ENCODE data around the gene SIK2.

The SIK2 gene

DNA sequence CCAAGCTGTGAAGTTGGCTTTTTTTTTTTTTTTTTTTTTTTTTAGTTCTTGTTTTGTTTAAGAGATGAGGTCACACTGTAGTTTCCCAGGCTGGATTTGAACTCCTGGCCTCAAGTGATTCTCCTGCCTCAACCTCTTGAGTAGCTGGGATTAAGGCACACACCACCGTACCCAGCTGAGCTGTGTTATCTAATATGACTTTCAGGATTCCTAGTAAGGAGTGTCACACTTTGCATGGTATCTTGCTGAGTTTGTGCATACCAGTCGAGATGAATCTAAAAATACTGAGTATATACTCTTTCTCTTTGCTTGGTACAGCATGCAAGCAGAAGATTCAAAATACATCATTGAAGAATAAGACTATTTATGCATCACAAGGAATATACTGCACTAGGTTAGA is 58.6 kb downstream of the SIK2 start:
- no peak for DNase-seq

DNA sequence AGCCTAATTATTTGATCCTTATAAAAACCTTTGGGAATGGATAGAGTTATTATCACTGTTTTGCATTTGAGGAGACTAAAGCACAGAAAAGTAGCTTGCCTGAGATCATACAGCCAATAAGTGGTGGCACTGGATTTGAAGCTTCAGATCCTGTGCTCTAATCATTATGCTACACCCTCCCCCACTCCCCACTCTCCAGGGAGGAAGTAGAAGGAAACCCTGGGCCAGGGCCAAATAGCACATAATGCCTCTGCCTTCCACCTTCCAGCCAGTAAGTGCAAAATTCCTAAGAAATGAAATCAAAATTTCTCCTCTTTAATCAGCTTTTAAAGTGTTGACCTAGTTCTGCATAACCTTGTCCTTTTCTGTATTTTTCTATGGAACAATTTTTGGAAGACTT is 61.6 kb downstream of the SIK2 start:
- DNase-seq: no peak

DNA sequence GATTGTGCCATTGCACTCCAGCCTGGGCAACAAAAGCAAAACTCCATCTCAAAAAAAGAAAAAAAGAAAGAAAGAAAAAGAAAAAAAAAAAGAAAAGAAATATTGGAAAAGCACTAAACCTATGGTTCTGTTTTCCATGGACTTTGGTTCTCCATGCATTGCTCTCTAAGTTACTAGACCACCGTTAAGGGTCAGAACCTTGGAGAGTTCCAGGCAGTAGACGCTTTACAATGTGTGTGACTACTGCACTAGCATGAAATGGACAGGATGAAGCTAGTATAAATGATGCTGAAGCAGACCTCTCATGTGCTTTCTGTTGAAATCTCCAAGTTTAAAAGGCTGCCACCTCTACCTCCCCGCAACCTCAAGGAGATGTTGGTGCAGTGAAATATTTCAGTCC is 63.5 kb downstream of the SIK2 start:
- DNase-seq: no peak

DNA sequence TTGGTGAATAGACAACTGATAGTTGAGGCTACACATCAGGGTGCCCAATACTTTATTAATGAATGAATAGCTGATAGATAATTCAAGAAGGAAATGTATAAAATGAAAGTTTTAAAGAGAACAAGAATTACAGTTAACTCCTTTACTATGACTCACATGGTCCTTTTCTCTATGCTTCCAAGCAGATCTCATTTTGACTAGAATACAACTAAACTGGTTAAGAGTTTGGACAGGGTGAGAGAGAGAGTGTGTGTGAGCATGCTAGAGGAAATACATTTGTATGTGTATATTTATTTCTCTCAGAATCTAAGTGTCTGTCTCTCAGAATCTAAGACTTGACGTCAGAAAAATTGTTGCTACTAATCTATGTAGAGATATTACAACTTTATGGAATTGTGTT is 66.7 kb downstream of the SIK2 start:
- no peak for DNase-seq

DNA sequence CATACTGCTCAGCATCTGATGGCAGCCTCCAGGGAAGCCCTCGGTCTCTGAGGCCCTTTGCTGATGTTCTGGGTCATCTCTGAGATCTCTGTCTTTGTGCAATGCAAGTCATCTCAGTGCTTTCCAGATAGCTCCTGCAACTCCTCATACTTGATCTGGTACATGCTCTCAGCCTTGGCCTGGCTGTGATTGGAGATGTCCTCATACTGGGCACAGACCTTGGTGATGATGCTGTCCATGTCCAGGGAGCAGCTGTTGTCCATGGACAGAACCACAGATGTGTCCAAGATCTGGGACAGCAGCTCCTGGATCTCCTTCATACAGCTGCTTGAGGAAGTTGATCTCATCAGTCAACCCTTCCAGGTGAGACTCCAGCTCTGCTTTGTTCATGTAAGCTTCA is 69.1 kb downstream of the SIK2 start:
- no peak for DNase-seq

DNA sequence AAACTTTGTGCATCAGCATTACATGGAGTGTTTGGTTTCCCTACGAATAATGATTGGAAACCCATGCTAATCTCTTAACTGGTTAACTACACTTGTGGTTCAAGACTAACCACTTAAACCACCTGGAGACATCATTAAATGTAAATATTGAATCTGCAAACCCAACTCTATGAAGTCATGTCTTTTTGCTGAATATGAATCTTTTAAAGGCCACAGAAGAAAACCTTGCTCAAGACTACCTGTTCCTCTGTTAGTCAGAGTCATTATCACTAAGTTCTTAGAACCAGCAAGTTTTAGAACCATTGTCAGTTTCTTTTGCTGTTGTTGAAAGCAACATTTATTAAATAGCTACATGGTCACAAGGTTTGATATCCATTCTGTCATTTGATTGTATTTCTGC is 70.7 kb downstream of the SIK2 start:
- no peak for DNase-seq

DNA sequence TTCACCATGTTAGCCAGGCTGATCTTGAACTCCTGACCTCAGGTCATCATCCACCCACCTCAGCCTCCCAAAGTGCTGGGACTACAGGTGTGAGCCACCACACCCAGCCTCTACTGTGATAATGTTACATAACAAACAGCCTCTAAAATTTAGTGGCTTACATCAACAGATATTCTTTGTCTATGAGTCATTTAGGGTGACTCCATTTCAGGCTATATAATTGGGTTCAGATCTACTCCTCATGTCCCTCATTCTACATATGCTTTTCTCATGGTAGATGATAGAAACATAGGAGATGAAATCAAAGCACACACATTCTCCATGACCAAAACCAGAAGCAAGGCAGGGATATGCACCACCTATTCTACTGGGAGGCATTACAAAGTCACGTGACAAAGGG is 72.7 kb downstream of the SIK2 start:
- DNase-seq: no peak

DNA sequence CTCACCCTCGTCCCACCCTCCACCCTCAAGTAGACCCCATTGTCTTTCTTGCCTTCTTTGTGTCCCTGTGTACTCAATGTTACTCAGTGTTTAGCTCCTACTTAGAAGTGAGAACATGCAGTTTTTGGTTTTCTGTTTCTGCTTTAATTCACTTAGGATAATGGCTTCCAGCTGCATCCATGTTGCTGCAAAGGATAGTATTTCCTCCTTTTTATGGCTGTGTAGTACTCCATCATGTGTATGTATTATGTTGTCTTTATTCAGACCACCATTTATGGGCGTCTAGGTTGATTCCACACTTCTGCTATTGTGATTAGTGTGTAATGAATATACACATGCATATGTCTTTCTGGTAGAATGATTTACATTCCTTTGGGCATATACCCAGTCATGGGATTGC is 73.6 kb downstream of the SIK2 start:
- no peak for DNase-seq

DNA sequence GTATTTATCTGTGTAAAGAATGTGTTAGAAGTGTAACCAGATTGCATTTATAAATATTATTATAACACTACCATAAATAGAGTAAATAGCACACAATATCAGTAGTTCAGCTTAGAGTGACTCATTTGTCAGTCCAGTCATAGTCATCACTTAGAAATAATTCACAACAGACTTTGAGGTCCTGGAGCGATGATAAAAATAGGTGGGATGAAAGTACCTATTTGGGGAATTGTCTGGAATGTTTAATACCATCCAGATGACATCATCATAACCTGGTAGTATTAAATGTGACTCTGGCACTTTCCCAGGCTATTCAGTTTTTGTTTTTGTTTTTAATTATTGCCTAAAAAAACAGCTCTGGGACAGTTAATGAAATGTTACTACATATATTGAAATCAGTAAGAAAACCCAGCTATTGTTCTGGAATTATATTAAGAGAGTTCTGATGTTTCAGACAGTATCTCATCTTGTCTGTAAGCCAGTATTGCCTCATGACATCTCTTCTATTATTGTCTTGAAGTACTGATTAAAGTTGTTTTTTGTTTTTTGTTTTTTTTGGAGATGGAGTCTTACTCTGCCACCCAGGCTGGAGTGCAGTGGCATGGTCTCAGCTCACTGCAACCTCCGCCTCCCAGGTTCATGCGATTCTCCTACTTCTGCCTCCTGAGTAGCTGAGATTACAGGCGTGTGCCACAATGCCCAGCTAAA is 74.8 kb downstream of the SIK2 start:
- DNase-seq: no peak

DNA sequence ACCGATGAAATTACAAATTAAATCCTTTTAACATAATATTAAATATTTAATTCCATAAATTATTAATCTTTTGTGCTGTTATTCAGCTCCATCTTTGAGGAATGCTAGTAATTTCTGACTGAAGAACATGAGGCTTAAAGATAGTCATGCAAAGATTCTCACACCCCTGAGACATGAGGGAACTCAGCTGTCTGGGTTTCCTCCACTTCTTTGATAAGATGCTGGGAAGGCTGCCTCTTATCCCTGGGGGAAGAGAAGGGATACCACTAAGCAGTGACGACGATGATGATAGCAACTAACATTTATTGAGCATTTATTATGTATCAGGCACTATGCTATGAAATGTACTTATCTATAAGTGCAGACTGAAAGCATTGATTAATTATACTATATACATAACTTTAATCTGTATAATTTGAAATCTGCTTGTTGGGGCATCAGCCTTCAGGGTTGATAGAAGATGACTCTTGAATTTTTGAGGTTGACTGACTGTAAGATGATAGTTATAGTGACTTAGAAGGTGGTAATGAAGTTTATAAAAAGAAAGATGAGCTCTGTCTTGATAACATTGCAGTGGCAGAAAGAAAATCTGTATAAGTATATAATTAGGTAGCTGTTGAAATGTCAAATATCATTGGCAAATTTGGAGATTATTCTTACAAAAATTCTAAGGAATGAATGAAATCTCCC is 78.4 kb downstream of the SIK2 start:
- DNase-seq: no peak

DNA sequence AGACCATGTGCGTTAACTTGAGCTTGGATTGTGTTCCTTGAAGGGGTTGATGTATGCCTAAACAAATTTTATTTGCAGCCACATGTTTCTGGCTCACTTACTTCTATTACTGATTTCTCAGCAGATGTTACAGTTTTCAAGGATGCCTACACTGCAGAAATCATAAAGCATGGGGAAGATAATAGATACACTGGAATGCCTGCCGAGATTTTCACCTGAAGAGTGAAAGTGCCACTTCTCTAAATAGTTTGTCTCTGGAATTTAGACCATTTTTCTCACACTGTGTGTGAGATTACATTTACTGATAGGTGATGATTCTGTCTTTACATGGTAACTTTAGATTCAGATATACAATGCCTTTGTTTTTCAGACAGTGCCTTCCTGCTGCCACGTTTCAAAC is 81.6 kb downstream of the SIK2 start:
- DNase-seq: no peak

DNA sequence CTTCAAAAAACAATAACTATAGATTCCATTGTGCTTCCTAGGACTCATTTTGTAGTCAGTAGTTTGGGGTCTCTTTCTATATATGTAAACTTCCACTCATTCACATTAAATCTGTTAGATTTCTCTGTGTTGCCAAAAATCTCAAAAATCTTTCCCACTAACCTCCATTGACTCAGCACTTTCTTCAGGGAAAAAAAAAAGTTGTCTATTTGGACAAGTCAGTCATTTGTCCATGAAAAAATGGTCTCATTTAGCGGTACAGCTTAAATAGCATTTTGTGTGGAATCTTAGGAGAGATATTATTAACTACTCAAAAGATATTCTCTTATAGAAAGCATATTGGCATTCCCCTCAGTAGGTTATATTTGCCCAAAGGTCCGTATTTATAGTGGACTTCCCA is 82.0 kb downstream of the SIK2 start:
- DNase-seq: no peak

DNA sequence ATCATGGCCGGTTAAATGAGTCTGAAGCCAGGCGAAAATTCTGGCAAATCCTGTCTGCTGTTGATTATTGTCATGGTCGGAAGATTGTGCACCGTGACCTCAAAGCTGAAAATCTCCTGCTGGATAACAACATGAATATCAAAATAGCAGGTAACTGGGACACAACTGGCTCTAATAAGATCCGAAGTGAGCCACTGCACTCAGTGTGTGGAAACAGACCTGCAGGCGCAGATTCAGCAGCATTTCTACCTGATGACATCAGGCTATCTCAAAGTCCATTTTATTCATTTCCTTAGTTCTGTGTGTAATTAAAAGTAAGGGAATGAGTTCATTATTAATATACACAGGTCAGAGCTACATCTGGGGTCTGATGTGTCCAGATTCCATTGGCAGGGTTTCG is 85.8 kb downstream of the SIK2 start:
- no peak for DNase-seq

DNA sequence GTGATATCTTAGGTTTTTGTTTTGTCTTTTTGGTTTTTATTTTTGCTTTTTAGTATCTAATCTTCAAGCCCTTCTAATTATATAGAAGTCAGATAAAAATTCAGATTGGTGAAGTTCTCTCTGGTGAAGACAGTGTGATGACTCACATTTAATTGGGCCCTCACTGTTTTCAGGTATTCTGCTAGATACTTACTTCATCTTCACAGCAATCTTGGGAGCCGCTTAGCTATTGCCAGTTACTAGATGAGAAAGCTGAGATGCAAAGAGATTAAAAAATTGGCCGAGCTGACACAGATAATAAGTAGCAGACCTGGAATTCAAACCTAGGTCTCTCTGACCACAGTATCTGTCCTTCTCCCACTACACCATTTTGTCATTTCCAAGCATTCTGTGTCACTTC is 88.9 kb downstream of the SIK2 start:
- no peak for DNase-seq

DNA sequence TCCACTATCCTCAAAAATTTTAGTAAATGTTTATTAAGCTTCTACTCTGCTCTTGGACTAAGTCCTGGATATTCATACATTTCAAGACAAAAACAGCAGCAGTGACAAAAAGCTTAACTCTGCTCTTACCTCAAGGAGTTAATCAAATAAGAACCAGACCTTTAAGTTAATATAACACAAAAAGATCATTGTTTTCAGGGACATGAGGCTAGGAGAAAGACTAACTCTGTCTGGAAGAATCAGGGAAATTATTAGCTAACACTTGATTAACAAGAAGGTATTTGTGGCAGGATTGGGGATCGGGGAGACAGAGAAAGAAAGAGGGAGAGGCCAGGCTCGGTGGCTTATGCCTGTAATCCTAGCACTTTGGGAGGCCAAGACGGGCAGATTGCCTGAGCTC is 89.5 kb downstream of the SIK2 start:
- DNase-seq: no peak

DNA sequence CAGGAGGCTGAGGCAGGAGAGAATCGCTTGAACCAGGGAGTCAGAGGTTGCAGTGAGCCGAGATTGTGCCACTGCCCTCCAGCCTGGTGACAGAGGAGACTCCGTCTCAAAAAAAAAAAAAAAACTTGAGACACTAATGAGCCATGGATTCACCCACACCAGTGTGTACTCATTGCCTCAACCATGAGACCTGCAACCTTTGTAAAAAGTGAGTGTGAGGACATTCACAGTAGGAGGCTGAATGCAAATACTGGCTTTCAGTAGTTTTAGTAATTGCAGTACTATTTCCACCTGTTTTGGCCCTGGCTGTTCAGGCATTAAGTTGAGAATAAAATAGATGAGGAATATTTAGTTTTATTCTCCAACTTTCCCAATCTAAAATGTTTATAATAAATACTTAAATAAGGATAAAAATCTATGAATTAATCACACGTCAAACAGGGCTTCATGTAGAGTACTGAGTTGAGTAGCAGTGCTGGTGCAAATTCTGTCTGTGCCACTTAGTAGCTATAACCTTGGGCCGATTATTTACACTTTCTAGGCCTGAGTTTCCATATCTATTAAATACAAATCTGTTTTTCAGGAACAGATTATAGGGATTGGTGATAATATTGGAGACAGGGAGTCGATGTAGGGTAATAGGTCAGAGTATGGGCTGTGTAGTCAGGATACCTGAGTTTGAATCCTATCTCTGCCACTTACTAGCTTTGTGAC is 91.1 kb downstream of the SIK2 start:
- DNase-seq: no peak

DNA sequence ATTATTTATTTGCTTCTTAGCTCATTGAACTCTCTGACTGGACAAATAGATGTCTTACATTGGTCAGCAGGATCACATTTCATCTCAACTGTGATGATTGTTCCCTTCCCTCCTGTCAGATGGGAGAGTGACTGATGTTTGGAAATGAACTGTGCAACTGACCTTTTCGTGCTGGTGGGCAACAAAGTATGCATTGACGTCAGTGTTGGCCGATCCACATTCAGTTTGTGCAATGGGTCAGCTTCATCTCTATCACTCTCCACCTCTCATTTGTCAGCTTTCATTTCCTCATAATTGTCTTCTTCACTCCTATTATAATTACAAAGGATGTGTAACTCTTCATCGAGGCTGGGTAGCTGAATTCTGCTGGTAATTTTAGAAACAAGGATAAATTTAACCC is 92.6 kb downstream of the SIK2 start:
- no peak for DNase-seq

DNA sequence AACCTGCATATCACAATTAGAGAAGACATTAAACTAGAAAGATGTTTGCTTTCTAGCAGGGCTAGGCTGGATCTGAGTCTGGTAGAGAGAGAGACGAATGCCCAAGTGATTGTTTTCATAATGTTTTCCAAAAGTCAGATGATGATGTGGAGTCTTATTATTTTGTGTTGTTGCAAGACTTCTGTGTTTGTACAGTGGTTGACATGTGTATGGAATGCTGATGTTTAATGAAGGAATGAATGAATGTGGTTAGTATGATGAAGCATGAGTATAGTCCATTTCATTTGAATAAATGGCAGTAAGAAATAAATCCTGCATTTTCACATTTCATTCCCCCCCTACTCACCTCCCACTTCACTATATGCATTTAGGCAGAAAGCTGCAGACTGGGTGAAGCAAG is 94.3 kb downstream of the SIK2 start:
- no peak for DNase-seq

DNA sequence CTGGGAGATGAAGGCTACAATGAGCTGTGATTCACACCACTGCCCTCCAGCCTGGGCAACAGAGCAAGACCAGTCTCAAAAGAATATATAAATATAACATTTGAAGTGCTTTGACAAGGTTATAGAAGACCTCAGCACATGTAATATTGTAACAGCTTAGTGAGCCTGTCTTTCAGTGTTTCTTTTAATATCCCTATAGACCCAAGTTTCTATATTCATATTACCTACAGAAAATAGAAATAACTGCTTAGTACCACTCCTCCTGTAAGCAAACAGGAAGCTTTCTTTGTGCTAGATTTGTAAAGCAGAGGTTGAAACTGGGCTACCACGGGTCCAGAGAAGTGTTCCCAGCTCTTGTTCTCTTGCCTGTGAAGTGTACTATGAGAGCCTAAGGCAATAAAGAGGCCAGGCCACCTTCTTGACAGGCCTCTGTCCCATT is 95.7 kb downstream of the SIK2 start:
- no peak for DNase-seq

DNA sequence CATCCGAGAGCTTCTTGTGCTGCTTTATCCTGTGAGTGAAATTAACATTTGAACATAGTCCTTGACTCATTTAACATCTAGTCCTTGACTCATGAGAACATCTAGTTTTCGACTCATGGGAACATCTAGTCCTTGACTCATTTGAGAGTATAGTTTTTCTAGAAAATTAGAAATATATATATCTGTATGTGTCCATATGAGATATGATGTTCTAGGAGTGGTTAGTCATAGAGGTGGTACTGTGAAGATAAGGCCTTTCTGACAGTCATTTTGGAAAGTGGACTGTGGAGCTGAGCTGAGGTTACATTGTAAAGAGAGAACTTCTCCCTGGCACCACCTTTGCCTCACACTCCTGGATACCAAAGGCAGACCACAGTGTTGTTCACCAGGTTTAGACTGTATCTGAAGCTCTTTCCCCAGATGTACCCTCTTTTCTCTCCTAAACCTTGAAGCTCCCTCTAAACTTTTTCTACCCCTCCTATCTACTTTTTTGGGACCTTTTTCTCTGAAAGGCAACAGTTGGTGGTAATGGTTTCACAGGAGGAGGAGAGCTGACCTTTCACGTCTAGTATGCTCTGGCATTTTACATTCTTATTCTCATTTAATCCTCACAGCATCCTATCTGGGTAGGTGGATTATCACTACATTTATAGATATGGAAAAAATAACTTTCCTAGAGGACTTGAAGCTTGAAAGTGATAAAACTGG is 96.8 kb downstream of the SIK2 start:
- DNase-seq: no peak

DNA sequence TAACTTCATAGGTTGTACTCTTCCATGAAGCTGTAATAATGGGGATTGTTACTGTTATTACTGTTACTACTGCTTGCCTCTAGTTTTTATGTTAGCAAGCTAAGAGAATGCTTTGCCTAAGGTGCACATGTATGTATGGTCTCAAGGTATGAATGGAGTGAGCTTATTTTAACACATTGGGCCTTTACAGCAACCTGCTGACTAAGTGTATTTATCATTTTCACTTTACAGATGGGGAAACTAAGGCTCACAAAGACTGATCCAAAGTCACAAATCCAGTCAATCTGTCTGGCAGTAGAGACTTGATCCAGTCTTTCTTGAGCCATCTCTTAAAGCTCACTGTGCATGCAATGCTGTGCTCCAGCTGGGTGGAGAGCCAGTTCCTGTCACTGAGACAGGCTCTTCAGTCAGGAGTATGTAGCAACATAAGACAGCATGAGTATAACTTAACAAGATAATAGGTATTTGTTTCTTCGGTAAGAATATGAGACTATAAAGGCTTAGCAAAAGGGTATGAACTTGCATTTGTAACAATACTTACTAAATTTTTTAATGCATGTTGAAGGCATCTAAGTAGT is 97.4 kb downstream of the SIK2 start:
- no peak for DNase-seq

DNA sequence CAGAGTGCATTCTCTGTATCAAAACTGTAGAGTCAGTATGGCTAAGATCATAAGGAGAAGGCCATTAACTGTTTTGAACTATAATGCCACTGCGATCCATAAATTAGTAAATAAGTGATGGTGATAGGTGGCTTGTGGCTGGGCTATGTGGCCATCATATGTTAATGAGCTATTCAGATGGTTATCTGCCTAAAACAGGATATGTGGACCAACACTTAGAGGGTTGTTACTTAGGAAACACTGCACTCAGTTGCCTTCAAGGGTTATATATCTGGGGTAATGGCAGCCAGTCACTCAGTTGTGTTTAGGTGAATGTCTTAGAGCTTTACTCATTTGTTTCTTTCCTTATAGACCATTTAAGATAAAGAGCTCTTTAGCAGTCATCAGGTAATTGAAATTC is 97.9 kb downstream of the SIK2 start:
- no peak for DNase-seq

DNA sequence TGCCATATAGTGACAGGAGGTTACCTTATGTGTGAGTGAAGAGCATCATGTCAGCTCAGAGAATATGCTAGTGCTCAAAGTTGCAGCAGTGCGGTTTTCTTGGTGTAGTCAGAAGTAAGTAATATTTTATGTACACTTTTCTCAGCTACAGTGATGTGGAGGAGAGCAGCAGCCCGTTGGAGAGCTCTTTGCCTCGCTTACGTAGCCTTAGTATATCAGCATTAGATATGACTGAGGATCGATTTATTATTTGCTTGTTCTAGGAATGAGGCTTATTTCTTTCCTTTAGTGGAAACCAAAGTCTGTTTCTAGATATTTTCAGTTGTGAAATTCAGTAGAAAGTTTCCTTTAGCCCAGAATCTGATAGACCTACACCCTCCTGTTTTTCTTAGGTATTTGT is 100.4 kb downstream of the SIK2 start:
- DNase-seq: no peak

Measured in cerebellar nuclear complex (tissue), 1 donor.